ENCODE results near the gene IZUMO2.

DNA sequence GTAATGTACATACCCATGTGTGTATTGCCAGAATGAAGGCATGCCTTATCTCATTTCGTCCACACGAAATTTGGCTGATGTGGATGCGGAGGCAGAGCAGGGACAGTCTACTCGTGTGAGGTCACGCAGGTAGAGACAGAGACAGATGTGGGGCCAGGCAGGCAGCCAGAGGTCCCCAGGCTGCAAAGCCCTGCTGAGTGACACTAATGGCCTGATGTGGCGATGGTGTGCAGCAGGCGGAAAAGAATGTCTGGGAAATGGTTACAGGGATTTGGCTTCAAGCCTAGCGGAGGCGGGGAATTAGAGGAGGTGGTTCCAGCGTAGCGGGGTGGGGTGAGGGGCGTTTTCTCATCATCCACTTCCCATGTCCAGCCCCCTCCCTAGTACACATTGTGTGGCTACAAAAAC lies 4.2 kb upstream of the IZUMO2 start:
- TF ChIP-seq, protein P1, sequence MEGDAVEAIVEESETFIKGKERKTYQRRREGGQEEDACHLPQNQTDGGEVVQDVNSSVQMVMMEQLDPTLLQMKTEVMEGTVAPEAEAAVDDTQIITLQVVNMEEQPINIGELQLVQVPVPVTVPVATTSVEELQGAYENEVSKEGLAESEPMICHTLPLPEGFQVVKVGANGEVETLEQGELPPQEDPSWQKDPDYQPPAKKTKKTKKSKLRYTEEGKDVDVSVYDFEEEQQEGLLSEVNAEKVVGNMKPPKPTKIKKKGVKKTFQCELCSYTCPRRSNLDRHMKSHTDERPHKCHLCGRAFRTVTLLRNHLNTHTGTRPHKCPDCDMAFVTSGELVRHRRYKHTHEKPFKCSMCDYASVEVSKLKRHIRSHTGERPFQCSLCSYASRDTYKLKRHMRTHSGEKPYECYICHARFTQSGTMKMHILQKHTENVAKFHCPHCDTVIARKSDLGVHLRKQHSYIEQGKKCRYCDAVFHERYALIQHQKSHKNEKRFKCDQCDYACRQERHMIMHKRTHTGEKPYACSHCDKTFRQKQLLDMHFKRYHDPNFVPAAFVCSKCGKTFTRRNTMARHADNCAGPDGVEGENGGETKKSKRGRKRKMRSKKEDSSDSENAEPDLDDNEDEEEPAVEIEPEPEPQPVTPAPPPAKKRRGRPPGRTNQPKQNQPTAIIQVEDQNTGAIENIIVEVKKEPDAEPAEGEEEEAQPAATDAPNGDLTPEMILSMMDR (IDR thresholded peaks at IDR 0.05; ENCODE audit: borderline replicate concordance, extremely low read depth, low read length, poor library complexity, severe bottlenecking), result no peak
- TF ChIP-seq EZH2 (IDR thresholded peaks at IDR 0.05; ENCODE audit: borderline replicate concordance, low read depth, low read length, severe bottlenecking), result no peak

Data from DND-41 (cell line).